MM.1S (cell line): ENCODE measurements around the gene SPDYE2B.
"Not testable (repeated sequence)": the region's sequence is repeated elsewhere in the genome, so short reads cannot be mapped to it uniquely, and the experiment has no call there.

Source experiments
- EZH2 ChIP-seq: fragments of 300-600 bp; sonication (generic); optimal IDR thresholded peaks from 2 replicates; pipeline ENCODE3; 2017; ENCODE audit warnings: low read depth, mild to moderate bottlenecking, antibody characterized with exemption, low read length, mixed read lengths
- EZH2phosphoT487 ChIP-seq: fragments of 300-600 bp; sonication (generic); IDR thresholded peaks from 2 replicates; pipeline ENCODE4 v1.6.1; 2018; ENCODE audit warnings: antibody characterized with exemption, low read length

GRCh38 chr7:102671166-102671955 lies 21.2 kb downstream of the SPDYE2B start, which contains the start of gene POLR2J2:
- TF ChIP-seq EZH2, EZH2phosphoT487: not testable (repeated sequence)
